ENCODE measurements around the gene BMPR1A.

Gene BMPR1A

GRCh38 chr10:86964061-86964846, 207.8 kb downstream of the BMPR1A start:
- no peak overlapping the region for H3K4me2 ChIP-seq (ENCODE audit: low read length)
- peaks cover 3% of the 10 kb centered on the region; the same call in 1 of the 2 replicates for H3K4me1 ChIP-seq (ENCODE audit: control insufficient read depth, low read length)
- no peaks in the 10 kb centered on the region for H3K9me2 ChIP-seq (replicated peaks; ENCODE audit: control insufficient read depth, low read length)
- H3K79me2 ChIP-seq (ENCODE audit: control insufficient read depth, low read length), result no peaks in the 10 kb centered on the region
- no peaks in the 10 kb centered on the region for H3F3A ChIP-seq (ENCODE audit: control insufficient read depth, insufficient read depth)
- H4K20me1 ChIP-seq (ENCODE audit: control insufficient read depth, insufficient read depth, low read depth, low read length), result no peaks in the 10 kb centered on the region
- no peak overlapping the region for H3K27ac ChIP-seq (ENCODE audit: low read depth, low read length)
- H3K36me3 ChIP-seq (ENCODE audit: control insufficient read depth, low read length), result no peaks in the 10 kb centered on the region
- no peaks in the 10 kb centered on the region for H3K9me3 ChIP-seq (ENCODE audit: control insufficient read depth, insufficient read depth, low read length)
- H3K4me3 ChIP-seq (ENCODE audit: low read length), result no peak overlapping the region
- TF ChIP-seq EZH2phosphoT487 (IDR thresholded peaks at IDR 0.05; ENCODE audit: borderline replicate concordance, low read length), result no peak
- no peak for TF ChIP-seq CTCF (IDR thresholded peaks at IDR 0.05; ENCODE audit: low read depth, low read length, poor library complexity, severe bottlenecking)
- H3K27me3 ChIP-seq (ENCODE audit: control insufficient read depth, low read length), result no peaks in the 10 kb centered on the region

DNA sequence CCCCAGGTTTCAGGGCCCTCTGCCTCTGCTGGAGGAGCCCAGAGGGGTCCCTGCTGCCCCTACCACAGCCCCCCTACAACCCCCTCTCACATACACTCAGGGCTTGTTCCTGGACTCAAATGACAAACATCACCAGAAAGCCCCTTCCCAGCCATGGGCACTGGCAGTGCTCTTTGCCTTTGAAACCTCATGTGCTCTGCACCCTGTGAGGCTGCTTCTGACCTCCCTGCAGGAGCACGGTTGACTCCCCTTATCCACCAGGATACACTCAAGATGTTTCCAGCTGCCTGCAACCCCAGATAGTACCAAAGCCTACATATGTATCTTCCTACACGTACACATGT, 208.4 kb downstream of the BMPR1A start:
- H3K4me3 ChIP-seq (ENCODE audit: low read length), result no peak overlapping the region
- no peak overlapping the region for H3K27ac ChIP-seq (ENCODE audit: low read depth, low read length)
- no peaks in the 10 kb centered on the region for H3F3A ChIP-seq (ENCODE audit: control insufficient read depth, insufficient read depth)
- no peaks in the 10 kb centered on the region for H4K20me1 ChIP-seq (ENCODE audit: control insufficient read depth, insufficient read depth, low read depth, low read length)
- H3K4me2 ChIP-seq (ENCODE audit: low read length), result no peak overlapping the region
- TF ChIP-seq EZH2phosphoT487 (IDR thresholded peaks at IDR 0.05; ENCODE audit: borderline replicate concordance, low read length) (no peak), CTCF (IDR thresholded peaks at IDR 0.05; ENCODE audit: low read depth, low read length, poor library complexity, severe bottlenecking) (no peak)
- no peaks in the 10 kb centered on the region for H3K27me3 ChIP-seq (ENCODE audit: control insufficient read depth, low read length)
- no peaks in the 10 kb centered on the region for H3K9me3 ChIP-seq (ENCODE audit: control insufficient read depth, insufficient read depth, low read length)
- no peaks in the 10 kb centered on the region for H3K79me2 ChIP-seq (ENCODE audit: control insufficient read depth, low read length)
- peaks cover 3% of the 10 kb centered on the region; the same call in 1 of the 2 replicates for H3K4me1 ChIP-seq (ENCODE audit: control insufficient read depth, low read length)
- H3K9me2 ChIP-seq (replicated peaks; ENCODE audit: control insufficient read depth, low read length), result no peaks in the 10 kb centered on the region
- H3K36me3 ChIP-seq (ENCODE audit: control insufficient read depth, low read length), result no peaks in the 10 kb centered on the region

GRCh38 chr10:86965986-86966654, 209.7 kb downstream of the BMPR1A start:
- H3K9me3 ChIP-seq (ENCODE audit: control insufficient read depth, insufficient read depth, low read length), result no peaks in the 10 kb centered on the region
- H3K79me2 ChIP-seq (ENCODE audit: control insufficient read depth, low read length), result no peaks in the 10 kb centered on the region
- H3K9me2 ChIP-seq (replicated peaks; ENCODE audit: control insufficient read depth, low read length), result no peaks in the 10 kb centered on the region
- H3K4me2 ChIP-seq (ENCODE audit: low read length), result no peak overlapping the region
- peaks cover 10% of the 10 kb centered on the region for H3K4me1 ChIP-seq (ENCODE audit: control insufficient read depth, low read length)
- no peaks in the 10 kb centered on the region for H3F3A ChIP-seq (ENCODE audit: control insufficient read depth, insufficient read depth)
- no peaks in the 10 kb centered on the region for H4K20me1 ChIP-seq (ENCODE audit: control insufficient read depth, insufficient read depth, low read depth, low read length)
- H3K36me3 ChIP-seq (ENCODE audit: control insufficient read depth, low read length), result no peaks in the 10 kb centered on the region
- H3K27me3 ChIP-seq (ENCODE audit: control insufficient read depth, low read length), result peaks cover 7% of the 10 kb centered on the region
- no peak overlapping the region for H3K27ac ChIP-seq (ENCODE audit: low read depth, low read length)
- TF ChIP-seq CTCF (IDR thresholded peaks at IDR 0.05; ENCODE audit: low read depth, low read length, poor library complexity, severe bottlenecking), result no peak
- TF ChIP-seq EZH2phosphoT487 (IDR thresholded peaks at IDR 0.05; ENCODE audit: borderline replicate concordance, low read length), result no peak
- H3K4me3 ChIP-seq (ENCODE audit: low read length), result no peak overlapping the region

Measured in DOHH2 (cell line).